NCI-H82 treated with DMSO at 0.1 percent for 48 hours (cell line): ENCODE results near the gene STUM.
A peak's percentile ranks its signal among the peaks of the same experiment; 100 is the strongest.

Experiments
- DNase-seq: peaks from one replicate; lab custom pipeline; 2025; ENCODE audit not compliant: unreplicated experiment; lab: John Stamatoyannopoulos, UW

The STUM gene

GRCh38 chr1:226650236-226650841, 101.8 kb downstream of the STUM start:
- no peak for DNase-seq

DNA sequence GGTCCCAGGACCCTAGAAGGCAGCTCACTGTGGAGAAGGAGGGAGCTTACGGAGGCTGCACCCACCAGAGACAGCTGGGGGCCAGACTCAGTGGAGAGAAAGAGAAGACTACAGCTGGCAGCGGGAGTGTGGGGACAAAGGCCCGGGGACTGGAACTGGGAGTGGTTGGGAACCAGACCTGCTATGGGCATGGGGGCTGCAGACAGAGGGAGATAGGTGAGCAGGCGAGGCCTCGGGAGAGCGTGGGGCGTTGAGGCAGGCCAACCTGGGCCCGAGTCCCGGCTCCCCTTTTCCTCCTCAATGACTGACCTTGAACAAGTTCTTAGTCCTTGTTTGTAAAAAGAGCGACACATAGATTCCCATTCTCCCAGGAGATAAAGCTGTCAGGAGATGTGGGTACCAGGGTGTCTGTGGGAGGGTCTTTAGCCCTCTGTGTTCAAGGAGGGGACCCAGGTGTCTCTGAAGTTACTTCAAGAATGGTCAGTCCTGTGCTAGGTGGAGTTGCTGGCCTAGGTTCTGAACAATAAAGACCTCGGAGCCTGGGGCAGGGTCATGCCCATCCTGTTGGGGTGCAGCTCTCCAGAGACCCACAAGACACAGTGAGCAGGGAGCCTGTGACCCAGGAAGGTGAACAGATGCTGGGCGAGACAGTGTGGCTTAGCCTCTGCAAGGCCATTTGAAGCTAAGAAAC, 102.6 kb downstream of the STUM start:
- no peak for DNase-seq

DNA sequence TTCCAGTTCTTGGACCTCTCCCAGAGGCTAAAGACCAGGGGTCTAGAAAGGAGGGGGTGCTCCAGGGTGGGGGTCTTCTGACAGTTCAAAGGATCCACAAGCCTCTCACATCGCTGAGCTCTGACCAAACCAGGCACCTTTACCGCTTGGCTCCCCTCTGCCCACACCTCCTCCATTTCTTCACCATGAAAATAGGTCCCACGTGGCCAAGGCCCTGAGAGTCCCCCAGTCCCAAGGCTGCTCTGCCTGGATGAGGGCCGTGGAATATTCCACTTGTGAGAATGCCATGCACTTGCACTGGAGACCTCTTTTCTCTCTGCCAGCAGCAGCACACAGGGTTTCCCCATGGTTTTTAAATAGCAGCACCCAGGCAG, 103.2 kb downstream of the STUM start:
- DNase-seq, result no peak

- no peak for DNase-seq
Measured at GRCh38 chr1:226652613-226653012, 104.0 kb downstream of the STUM start.

DNA sequence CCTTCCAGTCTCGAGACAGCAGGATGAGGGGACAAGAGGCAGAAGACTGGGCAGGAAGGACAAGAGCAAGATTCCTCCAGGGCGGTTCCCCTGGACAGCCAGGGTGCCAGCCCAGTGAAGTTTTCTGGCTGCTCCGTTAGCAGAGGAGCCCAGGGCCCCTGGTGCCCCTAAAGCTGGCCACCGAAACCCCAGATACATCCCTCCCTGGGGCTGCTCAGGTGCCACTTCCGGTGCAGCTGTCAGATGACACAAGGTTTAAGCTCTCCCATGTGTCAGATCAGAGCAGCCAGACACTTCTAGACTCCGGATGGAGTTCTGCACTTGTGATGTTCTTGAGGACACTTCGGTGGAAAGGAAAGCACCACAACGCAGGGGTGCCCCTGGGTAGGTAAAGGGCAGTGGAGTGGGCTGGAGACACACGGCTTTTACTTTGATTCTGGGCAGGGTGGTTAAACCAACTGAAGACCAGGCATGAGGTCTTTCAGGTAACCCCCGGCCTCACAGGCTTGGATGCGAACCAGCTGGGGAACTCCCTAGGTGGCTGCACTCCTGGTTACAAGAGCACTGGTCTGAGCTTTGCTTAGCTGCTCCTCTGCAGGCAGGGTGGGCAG, 104.9 kb downstream of the STUM start:
- no peak for DNase-seq

DNA sequence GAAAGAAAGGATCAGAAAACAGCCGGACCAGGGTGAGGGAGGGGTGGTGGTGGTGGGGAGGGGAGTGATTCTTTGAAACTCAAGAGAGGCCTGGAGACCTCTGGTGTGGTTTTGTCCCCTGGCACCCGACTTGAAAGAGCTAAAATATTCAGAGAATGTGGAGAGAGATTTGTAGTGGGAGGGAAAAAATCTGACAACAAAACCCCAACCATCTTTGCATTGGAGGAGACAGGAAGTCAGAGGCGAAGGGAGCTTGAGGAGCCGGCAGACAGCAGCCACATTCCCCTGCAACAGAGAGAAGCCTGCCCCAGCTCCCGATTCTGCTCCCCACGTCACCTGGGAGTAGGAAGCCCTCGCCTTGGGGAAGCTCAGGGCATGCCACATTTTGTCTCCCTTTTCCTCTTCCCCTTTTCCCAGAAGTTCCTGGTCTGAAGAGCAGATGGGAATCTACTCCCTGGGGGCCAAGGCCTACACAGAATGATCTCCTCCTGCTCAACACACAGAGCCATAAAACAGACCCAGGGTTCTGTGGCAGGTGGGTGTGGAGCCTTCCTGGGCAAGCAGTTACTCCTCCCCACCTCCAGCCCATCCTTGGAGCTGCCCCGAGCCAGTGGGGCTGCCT, 105.6 kb downstream of the STUM start:
- peak; percentile 45 for DNase-seq

GRCh38 chr1:226654668-226655055, 106.1 kb downstream of the STUM start:
- no peak for DNase-seq

DNA sequence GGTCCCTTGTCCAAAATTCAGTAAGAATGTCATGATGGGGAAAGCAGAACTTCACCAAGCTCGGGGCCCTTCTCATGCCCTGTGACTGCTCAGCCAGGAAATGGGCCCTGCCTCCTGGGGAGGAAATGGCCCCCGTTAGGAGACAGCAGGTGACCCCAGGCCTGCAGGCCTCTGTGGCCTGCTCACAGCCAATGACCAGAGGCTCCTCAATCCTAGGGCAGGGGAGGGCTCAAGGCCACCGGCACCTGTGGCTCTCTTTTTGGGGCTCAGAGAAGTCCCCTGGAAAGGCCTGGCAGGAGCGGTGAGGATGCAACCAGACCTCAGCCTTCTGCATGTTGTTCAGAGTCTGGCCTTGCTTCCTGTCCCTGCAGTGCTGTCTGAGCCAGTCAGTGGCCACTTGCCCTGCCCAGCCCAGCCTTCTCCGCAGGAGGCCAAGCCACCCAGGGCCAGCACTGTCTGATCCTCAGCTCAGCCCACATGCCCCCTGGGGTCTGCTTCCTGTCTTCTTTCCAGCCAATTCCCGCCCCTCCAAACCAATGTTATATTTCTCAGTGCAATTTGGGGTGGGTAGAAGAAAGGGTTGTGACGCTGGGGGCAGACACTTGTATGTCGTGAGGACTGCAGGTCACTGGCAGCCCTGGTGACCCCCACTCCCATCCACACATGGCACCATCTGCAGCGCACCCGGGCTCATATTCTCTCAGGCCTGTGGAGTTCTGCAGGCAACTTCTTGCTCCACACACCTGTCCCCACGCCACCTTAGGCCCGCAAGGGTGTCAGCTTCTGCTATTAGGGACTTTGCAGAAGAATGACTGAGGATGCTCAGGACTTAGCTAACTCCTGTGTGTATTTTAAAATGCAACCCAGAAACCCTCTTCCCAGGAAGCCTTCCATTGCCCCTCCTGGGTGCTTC, 106.9 kb downstream of the STUM start:
- DNase-seq, result no peak

DNA sequence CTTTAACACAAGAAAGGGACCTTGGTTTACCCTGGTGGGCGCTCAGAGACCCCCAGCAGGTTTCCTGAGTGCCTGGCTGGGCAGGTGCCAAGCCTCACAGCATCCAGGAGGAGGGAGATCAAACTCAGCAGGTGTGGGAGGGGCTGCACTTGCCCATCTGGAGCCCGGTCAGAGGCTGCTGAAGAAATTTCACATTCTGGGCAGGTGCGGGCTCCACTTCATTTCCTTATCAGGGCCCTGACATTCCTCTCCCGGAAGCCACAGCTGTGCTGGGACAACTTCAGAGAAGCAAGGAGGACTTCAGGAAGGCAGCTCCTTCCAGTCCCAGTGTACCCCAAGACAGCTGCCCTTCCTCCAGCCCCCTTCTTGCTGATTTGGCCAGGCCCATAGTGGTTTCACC, 107.6 kb downstream of the STUM start:
- no peak for DNase-seq

- no peak for DNase-seq
Measured at GRCh38 chr1:226656601-226657277, 108.2 kb downstream of the STUM start.

DNA sequence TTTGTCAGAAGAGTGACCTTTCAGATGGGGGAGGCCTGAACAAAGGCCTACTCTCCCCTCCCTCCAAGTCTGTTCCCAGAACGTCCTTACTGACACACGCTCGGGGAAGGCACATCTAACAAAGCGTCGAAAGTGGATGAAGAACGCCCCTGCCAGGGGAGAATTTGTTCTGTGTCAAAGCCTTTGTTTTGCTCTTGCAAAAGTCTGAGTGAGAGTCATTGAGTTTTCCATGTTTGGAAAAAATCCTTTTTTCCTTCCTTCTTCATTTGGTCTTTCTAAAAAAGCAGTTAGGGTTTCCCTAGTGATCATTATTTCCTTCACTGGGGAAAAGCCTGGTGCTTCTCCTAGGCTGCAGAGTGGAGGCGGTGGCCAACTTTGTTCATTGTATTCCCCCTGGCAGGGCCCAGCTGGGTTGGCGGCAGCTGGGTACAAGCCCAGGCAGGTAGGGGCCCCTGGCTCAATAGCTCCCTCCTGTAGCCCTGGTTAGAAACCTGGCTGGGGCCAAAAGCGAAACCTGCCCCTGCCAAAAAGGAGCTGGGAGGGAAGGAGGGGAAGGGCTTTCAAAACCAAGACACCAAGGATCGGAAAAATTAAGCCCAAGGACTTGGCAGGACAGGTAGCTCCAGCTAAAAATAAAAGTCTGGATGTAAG, 109.5 kb downstream of the STUM start:
- DNase-seq, result no peak

- DNase-seq, result no peak
Measured at GRCh38 chr1:226658546-226659125, 110.1 kb downstream of the STUM start.
